Hematopoietic multipotent progenitor cell treated with erythropoietin and hydrocortisone succinate and interleukin-3 and kit ligand, for 6 days (in vitro differentiated cells): ENCODE measurements around the gene E4F1.
A peak's percentile ranks its signal among the peaks of the same experiment; 100 is the strongest.
"Not testable (repeated sequence)": the region's sequence is repeated elsewhere in the genome, so short reads cannot be mapped to it uniquely, and the experiment has no call there.

Experiments used
- DNase-seq: peaks from one replicate; pipeline ENCODE4 v3.0.0-alpha.2; 2015

E4F1 gene

GRCh38 chr16:2231016-2231931 is 7.9 kb downstream of the E4F1 start:
- no peak for DNase-seq

- DNase-seq = no peak
These were observed 9.0 kb downstream of the E4F1 start for GRCh38 chr16:2232094-2232990.

- no peak for DNase-seq
These were observed 9.8 kb downstream of the E4F1 start for GRCh38 chr16:2233046-2233775.

GRCh38 chr16:2233872-2234812 is 10.8 kb downstream of the E4F1 start:
- DNase-seq = no peak

- DNase-seq = no peak
These were observed 11.4 kb downstream of the E4F1 start for GRCh38 chr16:2234813-2235170.

- no peak for DNase-seq
These were observed 11.9 kb downstream of the E4F1 start for GRCh38 chr16:2235234-2235651.

- DNase-seq = no peak
These were observed 12.4 kb downstream of the E4F1 start for GRCh38 chr16:2235695-2236336.

- peak; percentile 51 for DNase-seq
These were observed 13.1 kb downstream of the E4F1 start, which contains the start of gene DNASE1L2 for GRCh38 chr16:2236337-2237101. DNASE1L2 (plus strand) TSS chr16:2236444; CDS start chr16:2236817, 373 bp downstream.

- no peak for DNase-seq
These were observed 13.7 kb downstream of the E4F1 start for GRCh38 chr16:2237102-2237482.

GRCh38 chr16:2237493-2238149 is 14.2 kb downstream of the E4F1 start:
- DNase-seq = peak; percentile 24

- peak; percentile 29 for DNase-seq
These were observed 14.9 kb downstream of the E4F1 start for GRCh38 chr16:2238150-2238837.

- DNase-seq = peak; percentile 22
These were observed 15.7 kb downstream of the E4F1 start for GRCh38 chr16:2238838-2239675.

- DNase-seq = not testable (repeated sequence)
These were observed 16.9 kb downstream of the E4F1 start for GRCh38 chr16:2240331-2240730.

- DNase-seq = no peak
These were observed 19.2 kb downstream of the E4F1 start for GRCh38 chr16:2242598-2242997.

- peak; percentile 16 for DNase-seq
These were observed 19.7 kb downstream of the E4F1 start for GRCh38 chr16:2243031-2243528.

GRCh38 chr16:2243781-2244180 is 20.4 kb downstream of the E4F1 start:
- no peak for DNase-seq

- no peak for DNase-seq
These were observed 20.9 kb downstream of the E4F1 start for GRCh38 chr16:2244301-2244700.
